GM18517 (cell line): ENCODE measurements around the gene INPP4A.
"Not testable (repeated sequence)": the region's sequence is repeated elsewhere in the genome, so short reads cannot be mapped to it uniquely, and the experiment has no call there.

Experiments used
- ATAC-seq: cut with Tn5 transposase; IDR thresholded peaks from one replicate; pipeline ENCODE4 v1.9.1; 2021; ENCODE audit warnings: mild to moderate bottlenecking, moderate library complexity; ENCODE audit not compliant: unreplicated experiment

INPP4A gene

DNA sequence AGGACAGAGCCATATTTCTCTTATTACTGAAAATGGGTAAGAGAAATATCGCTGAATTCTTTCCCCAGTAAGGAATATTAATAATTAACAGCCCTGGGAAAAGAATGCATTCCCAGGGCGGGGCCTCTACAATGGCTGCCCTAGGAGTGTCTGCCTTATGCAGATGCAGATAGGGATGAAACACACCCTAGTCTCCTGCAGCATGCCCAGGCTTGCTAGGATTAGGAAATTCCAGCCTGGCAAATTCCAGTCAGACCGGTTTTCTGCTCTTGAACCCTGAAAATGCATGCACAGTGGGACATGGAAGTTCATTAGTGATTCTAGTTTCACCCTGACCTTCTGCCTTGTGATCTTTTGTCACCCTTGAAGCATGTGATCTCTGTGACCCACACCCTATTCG, 9.0 kb upstream of the INPP4A start:
- not testable (repeated sequence) for ATAC-seq

- no peak for ATAC-seq
Observed at GRCh38 chr2:98436734-98437133, 7.9 kb upstream of the INPP4A start.

DNA sequence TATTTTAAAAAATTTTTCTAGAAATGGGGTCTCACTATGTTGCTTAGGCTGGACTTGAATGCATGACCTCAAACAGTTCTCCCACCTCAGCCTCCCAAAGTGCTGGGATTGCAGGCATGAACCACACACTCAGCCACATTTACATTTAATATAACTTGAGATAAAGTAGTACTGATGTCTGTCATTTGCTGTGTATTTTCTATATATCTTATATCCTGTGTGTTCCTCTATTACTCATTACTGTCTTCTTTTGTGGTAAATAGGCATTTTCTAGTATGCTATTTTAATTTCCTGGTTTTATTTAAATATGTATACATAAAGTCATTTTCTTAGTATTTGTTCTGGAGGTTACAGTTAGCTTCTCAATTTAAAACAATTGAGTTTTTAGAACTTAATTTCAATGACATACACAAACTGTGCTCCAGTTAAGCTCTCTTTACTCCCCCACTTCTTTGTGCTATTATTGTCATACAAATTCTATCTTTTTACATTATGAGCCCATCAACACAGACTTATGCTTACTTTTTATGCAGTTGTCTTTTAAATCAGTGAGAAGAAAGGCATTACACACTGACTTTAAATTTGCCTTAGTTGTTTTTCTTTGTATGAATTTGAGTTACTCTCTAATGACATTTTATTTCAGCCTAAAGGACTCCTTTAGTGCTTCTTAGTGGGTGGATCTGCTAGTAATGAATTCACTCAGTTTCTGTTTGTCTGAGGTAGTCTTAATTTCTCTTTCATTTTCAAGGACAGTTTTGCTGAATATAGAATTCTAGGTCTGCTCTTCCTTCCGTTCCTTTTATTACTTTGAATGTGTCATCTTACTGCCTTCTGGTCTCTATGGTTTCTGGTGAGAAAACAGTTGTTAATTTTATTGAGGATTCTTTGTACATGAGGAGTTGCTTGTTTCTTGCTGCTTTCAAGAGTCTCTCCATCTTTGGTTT, 6.2 kb upstream of the INPP4A start:
- ATAC-seq: peak; percentile 84

- ATAC-seq: no peak
Observed at GRCh38 chr2:98441706-98442450, 2.8 kb upstream of the INPP4A start.

DNA sequence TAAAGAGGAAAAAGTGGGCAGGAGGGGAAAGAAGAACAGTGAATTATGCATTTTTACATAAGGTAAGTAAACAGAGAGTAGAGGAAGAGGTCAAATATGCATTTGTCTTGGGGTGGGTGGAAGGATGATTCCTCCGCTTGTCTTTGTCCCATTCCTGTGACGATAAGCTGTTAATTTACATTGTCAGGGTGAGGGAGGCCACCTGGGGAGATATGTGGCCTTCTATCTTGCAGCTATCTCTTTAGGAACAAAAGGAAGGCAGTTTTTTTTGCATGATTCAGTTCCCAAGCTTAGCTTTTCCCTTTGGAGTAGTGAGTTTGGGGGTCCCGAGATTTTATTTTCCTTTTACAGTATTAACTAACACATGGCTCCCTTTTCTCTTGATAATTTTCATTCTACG, 2.2 kb upstream of the INPP4A start:
- ATAC-seq: no peak

GRCh38 chr2:98445177-98445682, 572 bp downstream of the INPP4A start:
- ATAC-seq: no peak

GRCh38 chr2:98445683-98446581, 1.3 kb downstream of the INPP4A start:
- no peak for ATAC-seq

DNA sequence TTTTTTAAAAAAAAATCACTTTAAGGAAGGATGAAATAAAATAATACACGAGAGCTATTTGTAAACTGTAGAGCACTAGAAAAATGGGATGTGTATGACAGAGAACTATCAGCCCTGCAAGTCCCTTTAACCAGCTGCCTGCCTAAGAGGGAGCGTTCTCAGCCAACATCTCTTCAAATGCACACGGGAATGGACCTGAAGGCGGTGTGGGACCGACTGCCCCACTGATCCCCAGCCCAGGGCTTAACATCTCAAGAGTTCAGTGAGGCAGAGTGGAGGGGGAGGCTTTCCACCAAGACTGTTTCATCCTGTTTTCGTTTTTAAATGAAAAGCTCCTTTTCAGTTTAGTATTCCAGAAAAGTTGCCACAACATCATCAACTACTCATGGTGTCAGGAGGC, 2.2 kb downstream of the INPP4A start:
- no peak for ATAC-seq

- ATAC-seq: no peak
Observed at GRCh38 chr2:98448441-98449145, 3.9 kb downstream of the INPP4A start.

DNA sequence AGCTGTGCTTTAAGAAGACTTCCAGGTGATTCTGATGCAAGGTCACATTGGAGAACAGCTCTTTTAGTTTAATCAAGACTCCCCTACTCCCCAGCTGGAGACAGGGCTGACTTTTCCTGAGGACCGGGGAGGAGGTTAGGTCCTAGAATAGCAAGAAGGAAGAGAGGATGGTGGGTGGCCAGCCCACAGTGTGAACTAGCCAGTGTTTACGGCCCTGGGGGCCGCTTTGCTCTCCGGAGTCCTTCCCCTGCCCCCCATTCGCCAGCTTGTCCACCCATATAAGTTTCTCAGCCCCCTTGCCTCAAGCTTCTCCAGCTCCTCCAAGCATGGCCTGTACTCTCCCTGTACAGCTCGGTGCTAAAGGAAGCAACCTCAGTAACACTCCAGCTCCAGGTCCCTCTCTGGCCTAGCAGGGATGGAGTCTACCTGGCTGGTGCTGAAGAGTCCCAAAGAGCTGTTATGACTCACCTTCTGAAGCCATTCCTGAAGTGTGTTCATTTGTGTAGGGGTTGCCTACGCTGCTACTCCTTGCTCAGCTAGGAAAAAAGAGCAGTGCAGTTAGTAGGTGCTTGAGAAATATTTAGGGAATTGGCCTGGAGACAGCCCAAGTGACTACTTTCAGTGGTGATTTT, 7.9 kb downstream of the INPP4A start:
- ATAC-seq: no peak

GRCh38 chr2:98453083-98453482, 8.4 kb downstream of the INPP4A start:
- no peak for ATAC-seq

DNA sequence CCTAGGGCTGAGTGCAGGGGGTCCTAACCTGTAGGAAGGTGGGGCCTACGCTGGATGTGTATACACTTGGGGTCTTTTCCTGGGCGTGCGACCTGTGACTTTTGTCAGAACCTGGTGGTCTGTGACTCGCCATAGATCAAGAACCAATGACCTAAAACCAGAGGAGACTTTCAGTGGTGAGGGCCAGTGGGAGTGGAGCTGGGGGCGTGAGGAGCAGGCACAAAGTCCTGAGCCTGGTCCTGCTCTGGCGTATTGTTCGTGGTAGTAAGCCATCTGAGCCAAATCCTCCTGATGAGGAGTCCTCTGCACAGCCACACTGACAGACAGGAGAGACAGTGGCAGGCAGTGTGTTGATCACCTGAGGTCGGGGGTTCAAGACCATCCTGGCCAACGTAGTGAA, 8.9 kb downstream of the INPP4A start:
- no peak for ATAC-seq

GRCh38 chr2:98454073-98454472, 9.4 kb downstream of the INPP4A start:
- no peak for ATAC-seq

GRCh38 chr2:98454500-98455235, 10.0 kb downstream of the INPP4A start:
- peak; percentile 24 for ATAC-seq

DNA sequence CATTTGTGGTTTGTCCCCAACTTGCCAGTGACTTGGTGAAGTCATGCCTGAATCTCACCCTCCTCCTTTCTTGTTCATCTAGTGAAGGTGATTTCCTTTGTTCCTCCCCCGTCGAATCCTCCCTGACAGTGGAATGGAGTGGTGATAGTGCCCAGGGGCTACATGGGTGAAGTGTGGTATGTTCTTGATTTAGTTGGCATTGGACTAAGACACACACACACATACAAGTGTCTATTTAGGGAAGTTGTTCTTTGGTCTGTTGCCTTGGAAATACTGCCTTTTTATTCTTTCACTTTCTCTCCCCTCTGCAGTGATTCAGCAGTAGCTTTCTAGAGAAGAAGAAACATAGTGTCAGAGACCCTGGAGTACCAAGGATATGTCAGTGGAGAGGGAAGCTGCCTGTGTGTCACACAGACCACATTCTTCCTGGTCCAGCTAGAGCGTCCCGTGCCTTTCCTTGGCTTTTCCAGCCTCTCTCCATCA, 10.9 kb downstream of the INPP4A start:
- peak; percentile 57 for ATAC-seq

- no peak for ATAC-seq
Observed at GRCh38 chr2:98457045-98457696, 12.5 kb downstream of the INPP4A start.

DNA sequence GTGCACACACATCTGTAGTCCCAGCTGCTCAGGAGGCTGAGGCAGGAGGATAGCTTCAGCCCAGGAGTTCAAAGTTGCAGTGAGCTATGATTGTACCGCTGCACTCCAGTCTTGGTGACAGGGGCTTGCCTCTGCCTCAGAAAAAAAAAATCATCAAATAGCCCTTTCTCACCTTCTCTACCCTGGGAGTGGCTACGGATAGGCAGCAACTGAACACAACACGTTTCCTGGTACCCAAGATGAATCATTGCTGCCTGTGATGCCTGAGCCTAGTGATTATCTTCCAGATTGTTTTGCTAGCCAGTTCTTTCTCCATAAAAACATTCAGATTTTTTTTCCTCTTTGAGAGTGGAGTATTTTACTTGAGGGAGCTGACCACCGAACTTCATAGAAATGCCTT, 13.5 kb downstream of the INPP4A start:
- ATAC-seq: no peak

GRCh38 chr2:98458667-98459380, 14.2 kb downstream of the INPP4A start:
- ATAC-seq: no peak
